Body of pancreas (tissue), 4 donors: Measurements from ENCODE around the gene VTI1A. TPM values are rescaled to one million over a fixed set of nuclear protein-coding genes. Genes with fewer than 3 reads are reported as not detected.

Experiments
- ATAC-seq: fragments of 150-250 bp; one replicate; pipeline ENCODE4 v1.9.1; 2016
- DNase-seq, 4 donors: peaks; one replicate each; pipeline ENCODE4 v3.0.0-alpha.2; 2019
- H3K27ac ChIP-seq, 4 donors: fragments of 200-600 bp; sonication (generic); 1 replicate in 3 of 4; 2 replicates in 1 of 4; pipeline versions ENCODE4 v1.5.1 to v1.6.1; 2016 to 2019; ENCODE audit warnings: mild to moderate bottlenecking in 1 of 4, mixed read lengths in 1 of 4, moderate library complexity in 1 of 4
- H3K27me3 ChIP-seq, 2 donors: fragments of 200-600 bp; sonication (generic); one replicate each; pipeline ENCODE4 v1.6.0; 2016; ENCODE audit warnings: mild to moderate bottlenecking in 1 of 2
- H3K36me3 ChIP-seq, 2 donors: fragments of 200-600 bp; sonication (generic); replicated peaks in 1 of 2; 2 replicates each; pipeline ENCODE4 v1.5.1; 2016; ENCODE audit warnings: low read depth in 2 of 2; ENCODE audit not compliant: insufficient read depth in 1 of 2
- H3K4me1 ChIP-seq: fragments of 200-600 bp; sonication (generic); one replicate; pipeline ENCODE4 v1.6.0; 2016
- H3K4me3 ChIP-seq, 2 donors: fragments of 200-600 bp; sonication (generic); 1 replicate in 1 of 2; 2 replicates in 1 of 2; pipeline ENCODE4 v1.5.1; 2016 to 2019
- H3K9me3 ChIP-seq, 3 donors: fragments of 200-600 bp; sonication (generic); 1 replicate in 2 of 3; 2 replicates in 1 of 3; pipeline ENCODE4 v1.5.1; 2016
- CTCF ChIP-seq, 7 experiments: fragments of 450-650 bp in 4 of 7; fragments of 200-600 bp in 3 of 7; sonication (generic) in 3 of 7; IDR thresholded peaks; one replicate each; pipeline ENCODE4 v1.5.1; 2016 to 2019; ENCODE audit warnings: antibody characterized with exemption in 7 of 7
- POLR2A ChIP-seq, 3 donors: fragments of 450-650 bp; IDR thresholded peaks; one replicate each; pipeline ENCODE4 v1.6.1; 2016; ENCODE audit warnings: antibody characterized with exemption in 3 of 3, mild to moderate bottlenecking in 2 of 3
- WGBS, 2 donors: methylation state at CpG; one replicate each; pipeline ENCODE4 v1.1.5; 2017; 5-methylcytosine and 5-hydroxymethylcytosine counted together
- intact Hi-C: fragments of 100-400 bp; cut with DNase I; formaldehyde crosslinking; loops from one replicate; pipeline ENCODE4 v1.15.1; 2023
- total RNA-seq, 2 donors: library from RNA; depleted of rRNA; stranded (reverse); fragments of >200 nt; gene quantifications; one replicate each; pipeline ENCODE4 v1.1.0, GENCODE V29; 2016

VTI1A gene
- total RNA-seq, 2 donors from 2014 or later = 28.3 to 84.4 TPM

GRCh38 chr10:112792487-112793201 lies 345.6 kb downstream of the VTI1A start:
- no peaks in the 10 kb centered on the region for H3K36me3 ChIP-seq
- H3K27ac ChIP-seq = peak overlapping the region in 1 of 4 donors; percentile 4
- H3K4me3 ChIP-seq = no peak overlapping the region
- ATAC-seq = peak; percentile 40
- whole genome bisulfite sequencing, 2 donors = 70 to 75% methylated on average over 14 of the region's 14 CpGs
- peak in 2 of 4 donors; percentile 38 to 45 for DNase-seq
- no peaks in the 10 kb centered on the region for H3K9me3 ChIP-seq
- intact Hi-C loops = no loop called here
- no peak for TF ChIP-seq CTCF (IDR thresholded peaks at IDR 0.05)
- TF ChIP-seq POLR2A (IDR thresholded peaks at IDR 0.05) = no peak
- no peaks in the 10 kb centered on the region for H3K27me3 ChIP-seq
- no peaks in the 10 kb centered on the region for H3K4me1 ChIP-seq

GRCh38 chr10:112793202-112793921 lies 346.3 kb downstream of the VTI1A start:
- Histone ChIP-seq H3K4me1 (no peaks in the 10 kb centered on the region), H3K4me3 (no peak overlapping the region), H3K27ac (peak overlapping the region in 1 of 4 donors; percentile 4), H3K27me3 (no peaks in the 10 kb centered on the region), H3K9me3 (no peaks in the 10 kb centered on the region), H3K36me3 (no peaks in the 10 kb centered on the region)
- no peak for ATAC-seq
- TF ChIP-seq CTCF (IDR thresholded peaks at IDR 0.05) = no peak
- TF ChIP-seq POLR2A (IDR thresholded peaks at IDR 0.05) = no peak
- DNase-seq = no peak
- intact Hi-C loops = no loop called here
- WGBS, 2 donors = 34 to 60% methylated on average over 8 of the region's 8 CpGs

GRCh38 chr10:112794201-112794600 lies 347.2 kb downstream of the VTI1A start:
- H3K27me3 ChIP-seq = no peaks in the 10 kb centered on the region
- H3K9me3 ChIP-seq = no peaks in the 10 kb centered on the region
- ATAC-seq (no peak), DNase-seq (no peak)
- no peaks in the 10 kb centered on the region for H3K4me1 ChIP-seq
- intact Hi-C loops = no loop called here
- TF ChIP-seq POLR2A (IDR thresholded peaks at IDR 0.05) = no peak
- H3K27ac ChIP-seq = no peak overlapping the region
- no peaks in the 10 kb centered on the region for H3K36me3 ChIP-seq
- WGBS, 2 donors = 96 to 98% methylated on average over 4 of the region's 4 CpGs
- H3K4me3 ChIP-seq = no peak overlapping the region

- no peaks in the 10 kb centered on the region for H3K27me3 ChIP-seq
- no peak overlapping the region for H3K4me3 ChIP-seq
- 74 to 78% methylated on average over 2 of the region's 2 CpGs for WGBS, 2 donors
- DNase-seq (no peak), ATAC-seq (no peak)
- H3K27ac ChIP-seq = no peak overlapping the region
- H3K9me3 ChIP-seq = no peaks in the 10 kb centered on the region
- intact Hi-C loops = no loop called here
- no peaks in the 10 kb centered on the region for H3K36me3 ChIP-seq
- peaks cover 2% of the 10 kb centered on the region for H3K4me1 ChIP-seq
- TF ChIP-seq POLR2A (IDR thresholded peaks at IDR 0.05) (no peak), CTCF (IDR thresholded peaks at IDR 0.05) (no peak)
Measured at GRCh38 chr10:112795067-112795466, 348.1 kb downstream of the VTI1A start.

- Histone ChIP-seq H3K4me1 (peaks cover 8% of the 10 kb centered on the region), H3K27ac (no peak overlapping the region), H3K27me3 (no peaks in the 10 kb centered on the region), H3K9me3 (no peaks in the 10 kb centered on the region), H3K36me3 (no peaks in the 10 kb centered on the region), H3K4me3 (no peak overlapping the region)
- intact Hi-C loops = no loop called here
- DNase-seq (no peak), ATAC-seq (no peak)
- TF ChIP-seq CTCF (IDR thresholded peaks at IDR 0.05) (no peak), POLR2A (IDR thresholded peaks at IDR 0.05) (no peak)
- 91 to 95% methylated on average over 8 of the region's 8 CpGs for WGBS, 2 donors
Measured at GRCh38 chr10:112797197-112797596, 350.2 kb downstream of the VTI1A start.
